Breast epithelium (tissue), 3 donors: Measurements from ENCODE around the gene PINLYP.

Experiments
- CTCF ChIP-seq, 3 donors: fragments of 450-650 bp; IDR thresholded peaks; one replicate each; pipeline ENCODE4 v1.5.1; 2016 to 2017; ENCODE audit warnings: antibody characterized with exemption in 3 of 3, mild to moderate bottlenecking in 3 of 3, moderate library complexity in 3 of 3
- POLR2AphosphoS5 ChIP-seq, 3 donors: sonication (generic); formaldehyde crosslinking; IDR thresholded peaks; one replicate each; pipeline ENCODE4 v1.6.1; 2017; ENCODE audit warnings: antibody characterized with exemption in 3 of 3

DNA sequence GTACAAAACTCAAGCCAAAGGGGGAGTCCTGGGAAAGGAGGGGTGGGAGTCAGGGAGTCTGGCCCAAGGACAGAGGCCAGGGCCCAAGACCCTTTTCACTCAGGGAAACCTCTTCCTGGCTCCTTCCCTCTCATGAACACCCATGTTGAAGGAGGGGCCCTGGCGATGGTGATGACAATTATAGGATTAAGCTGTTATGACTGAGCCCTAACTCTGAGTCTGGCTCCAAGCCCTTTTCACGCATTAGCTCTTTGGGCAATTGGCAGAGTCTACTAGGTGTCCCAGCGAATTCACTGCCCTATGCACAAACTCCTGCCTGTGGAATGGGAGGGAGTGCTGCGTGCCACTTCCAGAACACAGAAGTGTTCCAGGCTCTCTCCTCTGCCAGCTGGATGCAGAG lies 21.9 kb upstream of the PINLYP start:
- TF ChIP-seq CTCF (IDR thresholded peaks at IDR 0.05) (no peak), POLR2AphosphoS5 (IDR thresholded peaks at IDR 0.05) (no peak)
